ENCODE results near the gene TFDP2.

DNA sequence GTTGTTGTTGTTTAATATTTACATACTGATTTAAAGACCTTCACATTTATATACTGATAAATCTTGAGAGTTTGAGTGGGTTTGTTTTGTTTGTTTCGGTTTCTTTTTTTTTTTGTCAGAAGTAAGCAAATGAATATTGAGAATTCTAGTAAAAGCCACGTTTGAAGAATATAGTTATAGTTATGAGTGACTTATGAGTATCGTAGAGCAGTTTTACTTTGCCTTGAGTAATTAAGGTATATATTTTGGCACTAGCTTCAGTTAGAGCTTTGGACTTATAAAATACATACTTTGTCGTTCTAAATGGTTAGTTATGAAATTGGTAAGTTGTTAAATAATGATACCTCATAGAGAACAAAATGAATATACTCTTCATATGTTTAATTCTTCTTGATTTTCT lies 245.1 kb downstream of the TFDP2 start:
- TF ChIP-seq EZH2 (IDR thresholded peaks at IDR 0.05; ENCODE audit: low read depth, unreplicated experiment): no peak
- TF ChIP-seq CTCF (conservative IDR thresholded peaks at IDR 0.05; ENCODE audit: low read depth in 2 of 2): no peak
- TF ChIP-seq POLR2AphosphoS5 (IDR thresholded peaks at IDR 0.05; ENCODE audit: low read depth): no peak
- TF ChIP-seq REST (IDR thresholded peaks at IDR 0.05; ENCODE audit: unreplicated experiment): no peak
- TF ChIP-seq CREB1 (CRISPR knock-in tag; IDR thresholded peaks at IDR 0.05; ENCODE audit: low read depth): no peak
- no peak for TF ChIP-seq JUNB (IDR thresholded peaks at IDR 0.05; ENCODE audit: unreplicated experiment)
- no peak for TF ChIP-seq NANOG (IDR thresholded peaks at IDR 0.05; ENCODE audit: borderline replicate concordance)
- TF ChIP-seq ZNF114 (CRISPR knock-in tag; IDR thresholded peaks at IDR 0.05): no peak
- TF ChIP-seq EZH2phosphoT487 (IDR thresholded peaks at IDR 0.05; ENCODE audit: unreplicated experiment): no peak

Measured in GM23338 (cell line).